ENCODE results near the gene PDCD4.

- TF ChIP-seq SP1 (IDR thresholded peaks at IDR 0.05; ENCODE audit: low read depth) (no peak), CTCF (IDR thresholded peaks at IDR 0.05 in 2 of 3, conservative IDR thresholded peaks at IDR 0.05 in 1 of 3; ENCODE audit: borderline replicate concordance in 1 of 3, insufficient read depth in 1 of 3, low read depth in 2 of 3, low read length in 2 of 3) (no peak), POLR2AphosphoS5 (IDR thresholded peaks at IDR 0.05; ENCODE audit: low read depth, low read length) (no peak), ZBTB33 (IDR thresholded peaks at IDR 0.05; ENCODE audit: extremely low read depth, insufficient replicate concordance, low read length) (no peak), TCF7L2 (IDR thresholded peaks at IDR 0.05; ENCODE audit: borderline replicate concordance, extremely low read depth, insufficient read depth, insufficient read length) (no peak), EZH2 (IDR thresholded peaks at IDR 0.05) (no peak), POLR2A (IDR thresholded peaks at IDR 0.05; ENCODE audit: borderline replicate concordance, extremely low read depth, insufficient read depth, insufficient read length) (no peak), JUND (IDR thresholded peaks at IDR 0.05) (no peak), EZH2phosphoT487 (IDR thresholded peaks at IDR 0.05; ENCODE audit: borderline replicate concordance) (no peak), REST (IDR thresholded peaks at IDR 0.05; ENCODE audit: low read depth) (no peak), ZNF274 (IDR thresholded peaks at IDR 0.05; ENCODE audit: low read depth, low read length) (no peak), ATF3 (IDR thresholded peaks at IDR 0.05) (no peak)
Observed at GRCh38 chr10:110887560-110887959, 15.8 kb downstream of the PDCD4 start.

All from HCT116 (cell line).